ENCODE data around the gene FRMD4A.

FRMD4A gene

DNA sequence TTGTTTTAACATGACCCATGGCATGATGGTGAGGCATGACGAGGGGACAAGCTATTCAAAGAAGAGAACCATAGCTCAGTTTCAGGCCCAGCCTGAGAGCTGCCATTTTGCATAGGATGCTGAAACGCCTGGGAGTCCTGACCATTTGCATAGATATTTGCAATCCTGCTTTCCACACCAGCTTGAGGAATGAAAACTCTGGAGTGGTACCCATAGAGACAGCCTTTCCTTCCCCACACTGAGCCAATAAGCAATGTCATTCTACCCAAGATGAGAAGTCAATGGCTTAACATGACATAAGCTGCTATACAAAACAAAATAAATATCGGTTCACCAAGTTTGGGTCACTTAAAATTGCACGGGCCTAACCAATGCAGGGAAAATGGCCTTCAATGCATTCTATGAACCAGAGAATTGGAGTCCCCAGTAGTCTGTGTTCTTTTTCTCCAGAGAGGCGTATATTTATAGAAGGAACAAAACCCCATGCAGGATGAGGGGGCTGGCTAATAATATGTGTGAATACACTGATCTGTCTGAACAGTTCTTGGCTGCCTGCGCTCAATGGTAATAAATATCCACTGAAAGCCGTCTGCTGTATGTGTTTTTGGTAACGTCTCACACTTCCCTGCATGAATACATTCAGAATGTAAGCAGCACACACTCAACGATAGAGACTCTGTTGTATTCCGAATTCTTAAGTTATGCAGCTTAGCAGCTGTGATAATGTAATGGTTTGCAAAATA, 329.3 kb downstream of the FRMD4A start:
- DNase-seq (ENCODE audit: extremely low read depth, low read depth): no peak
- TF ChIP-seq, protein P1, sequence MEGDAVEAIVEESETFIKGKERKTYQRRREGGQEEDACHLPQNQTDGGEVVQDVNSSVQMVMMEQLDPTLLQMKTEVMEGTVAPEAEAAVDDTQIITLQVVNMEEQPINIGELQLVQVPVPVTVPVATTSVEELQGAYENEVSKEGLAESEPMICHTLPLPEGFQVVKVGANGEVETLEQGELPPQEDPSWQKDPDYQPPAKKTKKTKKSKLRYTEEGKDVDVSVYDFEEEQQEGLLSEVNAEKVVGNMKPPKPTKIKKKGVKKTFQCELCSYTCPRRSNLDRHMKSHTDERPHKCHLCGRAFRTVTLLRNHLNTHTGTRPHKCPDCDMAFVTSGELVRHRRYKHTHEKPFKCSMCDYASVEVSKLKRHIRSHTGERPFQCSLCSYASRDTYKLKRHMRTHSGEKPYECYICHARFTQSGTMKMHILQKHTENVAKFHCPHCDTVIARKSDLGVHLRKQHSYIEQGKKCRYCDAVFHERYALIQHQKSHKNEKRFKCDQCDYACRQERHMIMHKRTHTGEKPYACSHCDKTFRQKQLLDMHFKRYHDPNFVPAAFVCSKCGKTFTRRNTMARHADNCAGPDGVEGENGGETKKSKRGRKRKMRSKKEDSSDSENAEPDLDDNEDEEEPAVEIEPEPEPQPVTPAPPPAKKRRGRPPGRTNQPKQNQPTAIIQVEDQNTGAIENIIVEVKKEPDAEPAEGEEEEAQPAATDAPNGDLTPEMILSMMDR (IDR thresholded peaks at IDR 0.05; ENCODE audit: low read depth, low read length): no peak

DNA sequence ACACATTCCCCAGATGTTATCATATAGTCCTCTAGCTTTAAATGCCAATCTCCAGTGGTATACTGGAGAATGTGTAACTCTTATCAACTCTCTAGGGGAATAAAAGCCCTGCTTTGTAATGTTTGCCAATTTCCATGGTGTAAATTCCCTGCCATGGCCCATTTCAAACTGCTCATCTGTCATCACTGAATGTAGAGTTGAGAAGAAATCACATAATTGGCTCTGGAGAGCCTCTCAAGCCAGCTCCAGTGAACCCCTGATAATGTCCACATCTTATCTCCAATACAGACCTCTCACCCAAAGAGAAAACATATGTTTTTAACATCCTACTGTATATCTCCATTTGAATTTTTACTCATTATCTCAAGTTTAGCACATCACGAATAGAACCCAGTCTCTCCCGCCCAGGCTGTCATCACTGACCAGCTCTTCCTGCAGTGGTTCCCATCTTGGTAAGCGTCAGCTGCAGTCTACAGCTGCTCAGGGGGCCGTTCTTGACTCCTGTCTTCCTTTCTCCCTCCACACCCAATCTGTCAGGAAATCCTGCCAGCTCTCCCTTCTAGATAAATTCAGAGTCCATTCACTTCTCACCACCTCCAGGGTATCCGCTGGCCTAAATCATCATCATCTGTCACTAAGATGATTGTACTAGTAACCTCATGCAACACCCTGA, 332.4 kb downstream of the FRMD4A start:
- no peak for DNase-seq (ENCODE audit: extremely low read depth, low read depth)
- TF ChIP-seq, protein P1 (IDR thresholded peaks at IDR 0.05; ENCODE audit: low read depth, low read length): no peak

DNA sequence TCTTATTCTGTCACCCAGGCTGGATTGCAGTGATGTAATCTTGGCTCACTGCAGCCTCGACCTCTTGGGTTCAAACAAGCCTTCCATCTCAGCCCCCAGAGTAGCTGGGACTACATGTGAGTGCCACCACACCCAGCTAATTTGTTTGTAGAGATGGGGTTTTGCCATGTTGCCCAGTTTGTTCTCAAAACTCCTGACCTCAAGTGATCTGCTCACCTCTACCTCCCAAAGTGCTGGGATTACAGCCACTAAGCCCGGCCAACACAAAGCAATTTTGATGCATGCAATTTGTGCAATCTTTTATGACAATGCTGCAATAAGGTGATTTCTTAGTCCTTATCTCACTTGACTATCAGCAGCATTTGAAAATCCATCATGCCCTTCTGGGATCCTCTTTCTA, 333.1 kb downstream of the FRMD4A start:
- no peak for DNase-seq (ENCODE audit: extremely low read depth, low read depth)

DNA sequence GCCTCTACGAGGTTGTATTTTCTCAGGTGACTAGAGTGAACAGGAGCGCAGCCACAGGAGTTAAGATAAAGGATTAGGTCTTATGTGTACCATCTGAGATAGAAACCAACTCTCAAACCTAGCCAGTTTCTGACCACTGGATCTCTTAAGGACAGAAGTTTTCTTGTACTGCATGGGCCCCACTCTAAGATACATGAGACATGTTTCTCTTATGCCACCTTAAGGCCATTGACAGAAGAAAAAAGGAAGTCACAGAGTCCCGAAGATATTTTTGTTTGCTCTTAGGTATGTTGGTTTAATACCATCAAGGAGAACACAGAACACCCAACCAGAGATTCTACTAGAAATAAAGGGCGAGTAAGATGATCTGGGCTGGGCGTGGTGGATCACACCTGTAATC, 335.8 kb downstream of the FRMD4A start:
- TF ChIP-seq, protein P1 (IDR thresholded peaks at IDR 0.05; ENCODE audit: low read depth, low read length): no peak
- DNase-seq (ENCODE audit: extremely low read depth, low read depth): no peak

More for the DNA sequence above, 333.1 kb downstream of the FRMD4A start:
- TF ChIP-seq, protein P1 (IDR thresholded peaks at IDR 0.05; ENCODE audit: low read depth, low read length): no peak

DNA sequence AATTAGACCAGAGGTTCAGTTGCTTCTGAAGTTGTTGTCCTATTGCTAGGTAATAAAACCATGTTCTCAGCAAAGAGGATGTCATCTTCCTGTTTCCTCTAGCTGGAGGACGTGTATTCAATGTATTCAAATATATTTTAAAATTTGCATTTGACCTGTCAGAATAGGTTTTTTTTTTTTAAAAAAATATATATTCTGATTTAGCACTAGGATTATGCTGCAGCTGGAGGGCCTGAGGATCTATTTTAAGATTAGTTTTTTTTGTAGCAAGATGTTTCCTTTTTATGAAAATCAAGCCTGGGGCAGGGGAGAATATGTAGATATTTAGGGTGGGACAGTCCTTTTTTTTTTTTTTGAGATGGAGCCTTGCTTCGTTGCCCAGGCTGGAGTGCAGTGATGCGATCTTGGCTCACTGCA, 337.0 kb downstream of the FRMD4A start:
- TF ChIP-seq, protein P1 (IDR thresholded peaks at IDR 0.05; ENCODE audit: low read depth, low read length): no peak
- DNase-seq (ENCODE audit: extremely low read depth, low read depth): no peak

DNA sequence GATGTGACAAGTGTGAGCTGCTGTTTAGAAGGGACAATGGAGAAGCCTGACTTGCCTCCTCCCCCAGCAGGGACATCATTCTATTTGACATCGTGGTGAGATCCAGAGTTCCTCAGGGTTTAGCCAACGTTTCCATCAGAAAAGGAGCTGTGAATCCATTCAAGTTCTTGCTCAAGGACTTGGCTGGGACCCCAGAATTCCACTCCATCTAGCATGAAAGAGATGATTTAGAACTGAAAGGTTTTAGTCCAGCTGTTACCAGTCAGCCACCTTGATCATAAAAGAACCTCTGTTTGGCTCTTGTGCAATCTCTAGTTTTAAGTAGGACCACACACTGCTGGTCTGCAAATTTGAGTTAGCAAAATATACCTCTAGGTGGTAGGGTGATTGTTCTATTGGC, 337.6 kb downstream of the FRMD4A start:
- DNase-seq (ENCODE audit: extremely low read depth, low read depth): no peak
- TF ChIP-seq, protein P1 (IDR thresholded peaks at IDR 0.05; ENCODE audit: low read depth, low read length): no peak

DNA sequence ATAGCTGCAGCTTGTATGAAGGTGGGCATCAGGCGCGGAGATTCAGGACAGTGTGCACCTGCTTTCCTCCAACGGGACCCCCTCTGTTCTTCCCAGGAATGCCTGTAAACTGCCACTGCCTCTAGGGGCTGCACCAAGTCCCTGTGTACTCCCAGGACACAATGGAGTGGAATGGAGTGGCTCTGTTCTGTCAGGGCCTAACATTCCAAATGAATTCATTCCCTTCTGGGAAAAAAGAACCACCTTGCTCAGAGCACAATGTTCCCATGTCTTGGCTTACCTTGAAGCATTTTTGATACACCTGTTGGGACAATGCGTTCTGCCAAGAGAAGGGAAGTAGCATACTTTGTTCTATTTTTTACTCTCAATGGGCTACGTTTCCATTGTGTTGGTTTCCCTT, 339.4 kb downstream of the FRMD4A start:
- no peak for DNase-seq (ENCODE audit: extremely low read depth, low read depth)
- TF ChIP-seq, protein P1 (IDR thresholded peaks at IDR 0.05; ENCODE audit: low read depth, low read length): no peak

Measured in AG09319 (cell line).